Neuronal stem cell (in vitro differentiated cells): Measurements from ENCODE around the gene ASF1A.

Experiments
- DNase-seq: peaks from one replicate; pipeline ENCODE4 v3.0.0-alpha.2; 2013; ENCODE audit warnings: low spot score
- H2AFZ ChIP-seq: one replicate; pipeline ENCODE4 v1.6.1; 2013; ENCODE audit warnings: mild to moderate bottlenecking, low read length, inconsistent platforms
- H2AK5ac ChIP-seq: 2 replicates; pipeline ENCODE4 v1.6.1; 2013; ENCODE audit warnings: low read depth, mild to moderate bottlenecking, inconsistent platforms, low read length, moderate library complexity, mixed read lengths
- H2BK120ac ChIP-seq: 2 replicates; pipeline ENCODE4 v1.6.1; 2013; ENCODE audit warnings: low read depth, mild to moderate bottlenecking, inconsistent platforms, low read length, moderate library complexity, mixed read lengths
- H2BK12ac ChIP-seq: one replicate; pipeline ENCODE4 v1.6.1; 2013; ENCODE audit warnings: low read length, inconsistent platforms
- H2BK15ac ChIP-seq: 2 replicates; pipeline ENCODE4 v1.6.1; 2013; ENCODE audit warnings: mild to moderate bottlenecking, low read length, inconsistent platforms, mixed read lengths
- H2BK5ac ChIP-seq: one replicate; pipeline ENCODE4 v1.6.1; 2013; ENCODE audit warnings: inconsistent platforms, mild to moderate bottlenecking, low read length, moderate library complexity
- H3K14ac ChIP-seq: one replicate; pipeline ENCODE4 v1.6.1; 2013; ENCODE audit warnings: low read length, inconsistent platforms
- H3K18ac ChIP-seq: 2 replicates; pipeline ENCODE4 v1.6.1; 2013; ENCODE audit warnings: low read length, inconsistent platforms
- H3K23ac ChIP-seq: 2 replicates; pipeline ENCODE4 v1.6.1; 2013; ENCODE audit warnings: low read depth, mild to moderate bottlenecking, mixed read lengths, low read length, inconsistent platforms; ENCODE audit not compliant: poor library complexity
- H3K27ac ChIP-seq: replicated peaks from 3 replicates; pipeline ENCODE4 v1.5.1; 2013; ENCODE audit warnings: low read length, inconsistent platforms
- H3K27me3 ChIP-seq, 3 experiments: 2 replicates each; pipeline ENCODE4 v1.6.1; 2013; ENCODE audit warnings: low read length in 3 of 3, mild to moderate bottlenecking in 2 of 3, inconsistent platforms in 1 of 3, low read depth in 1 of 3, mixed read lengths in 1 of 3, moderate library complexity in 1 of 3; ENCODE audit not compliant: control insufficient read depth in 3 of 3, insufficient read depth in 3 of 3
- H3K36me3 ChIP-seq, 2 donors: replicated peaks in 1 of 2; 2 replicates each; pipeline ENCODE4 v1.6.1; 2013; ENCODE audit warnings: low read length in 2 of 2; ENCODE audit not compliant: control insufficient read depth in 2 of 2, insufficient read depth in 2 of 2
- H3K4ac ChIP-seq: 2 replicates; pipeline ENCODE4 v1.6.1; 2013; ENCODE audit warnings: inconsistent platforms, mild to moderate bottlenecking, low read length, moderate library complexity
- H3K4me1 ChIP-seq, 2 donors: 1 replicate in 1 of 2; 2 replicates in 1 of 2; pipeline ENCODE4 v1.6.1; 2013; ENCODE audit warnings: low read length in 2 of 2, low read depth in 1 of 2; ENCODE audit not compliant: control insufficient read depth in 2 of 2, insufficient read depth in 1 of 2
- H3K4me2 ChIP-seq: one replicate; pipeline ENCODE4 v1.6.1; 2013; ENCODE audit warnings: mild to moderate bottlenecking, low read length, inconsistent platforms; ENCODE audit not compliant: insufficient read depth, poor library complexity, severe bottlenecking
- H3K4me3 ChIP-seq, 2 donors: 2 replicates each; pipeline ENCODE4 v1.5.1; 2013; ENCODE audit warnings: low read length in 2 of 2, mild to moderate bottlenecking in 2 of 2, inconsistent platforms in 1 of 2, moderate library complexity in 1 of 2
- H3K79me1 ChIP-seq: one replicate; pipeline ENCODE4 v1.6.1; 2013; ENCODE audit warnings: low read depth, mild to moderate bottlenecking, inconsistent platforms, low read length, moderate library complexity
- H3K9ac ChIP-seq: one replicate; pipeline ENCODE4 v1.6.1; 2013; ENCODE audit warnings: mild to moderate bottlenecking, low read depth, low read length, inconsistent platforms; ENCODE audit not compliant: poor library complexity
- H3K9me3 ChIP-seq, 2 donors: replicated peaks in 1 of 2; 2 replicates each; pipeline versions ENCODE3 to v1.6.1; 2013; ENCODE audit warnings: low read length in 2 of 2, mild to moderate bottlenecking in 2 of 2, inconsistent platforms in 1 of 2, low read depth in 1 of 2, mixed read lengths in 1 of 2, moderate library complexity in 1 of 2; ENCODE audit not compliant: control insufficient read depth in 2 of 2, insufficient read depth in 1 of 2
- H4K8ac ChIP-seq: one replicate; pipeline ENCODE4 v1.6.1; 2013; ENCODE audit warnings: low read depth, mild to moderate bottlenecking, inconsistent platforms, low read length, moderate library complexity
- H4K91ac ChIP-seq: one replicate; pipeline ENCODE4 v1.6.1; 2013; ENCODE audit warnings: low read length, low read depth, mild to moderate bottlenecking, inconsistent platforms; ENCODE audit not compliant: poor library complexity
- WGBS, 2 donors: extraction: QIAGEN DNeasy Blood & Tissue Kit; methylation state at CpG; one replicate each; pipeline ENCODE4 v1.1.7; 2013; ENCODE audit warnings: missing lambda C conversion rate in 2 of 2, mixed read lengths in 1 of 2; ENCODE audit not compliant: insufficient read length in 2 of 2, insufficient replicate concordance in 1 of 2; ENCODE audit errors: extremely low coverage in 2 of 2; 5-methylcytosine and 5-hydroxymethylcytosine counted together

The ASF1A gene

GRCh38 chr6:118896339-118897136 is 2.6 kb downstream of the ASF1A start:
- Histone ChIP-seq H3K36me3 (peaks cover 2 to 58% of the 10 kb centered on the region in 2 donors), H3K4ac (no peak overlapping the region), H2AK5ac (no peak overlapping the region), H3K14ac (no peak overlapping the region), H2BK120ac (no peak overlapping the region), H2BK12ac (no peak overlapping the region), H3K9ac (no peak overlapping the region), H3K23ac (no peak overlapping the region), H3K4me3 (peak overlapping the region in 1 of 2 donors; percentile 91), H4K91ac (no peak overlapping the region), H2BK5ac (no peak overlapping the region), H3K4me2 (no peak overlapping the region), H3K9me3 (no peaks in the 10 kb centered on the region), H3K18ac (no peak overlapping the region), H3K79me1 (no peaks in the 10 kb centered on the region), H2BK15ac (no peak overlapping the region), H4K8ac (no peak overlapping the region), H3K4me1 (peaks cover 11 to 17% of the 10 kb centered on the region in 2 donors), H3K27me3 (no peaks in the 10 kb centered on the region), H2AFZ (no peak overlapping the region), H3K27ac (no peak overlapping the region)
- WGBS, 2 donors = no CpG with 5 or more reads among the region's 5 CpGs
- no peak for DNase-seq

- H3K79me1 ChIP-seq = no peaks in the 10 kb centered on the region
- H3K4me1 ChIP-seq = peaks cover 11 to 17% of the 10 kb centered on the region in 2 donors
- no peak overlapping the region for H3K18ac ChIP-seq
- H3K9ac ChIP-seq = no peak overlapping the region
- H3K23ac ChIP-seq = no peak overlapping the region
- H3K36me3 ChIP-seq = peaks cover 2 to 66% of the 10 kb centered on the region in 2 donors
- H2BK5ac ChIP-seq = no peak overlapping the region
- H3K4ac ChIP-seq = no peak overlapping the region
- H2BK120ac ChIP-seq = no peak overlapping the region
- DNase-seq = no peak
- no peak overlapping the region for H2BK12ac ChIP-seq
- H2BK15ac ChIP-seq = no peak overlapping the region
- no peak overlapping the region for H3K27ac ChIP-seq
- H2AFZ ChIP-seq = no peak overlapping the region
- no peak overlapping the region for H3K4me2 ChIP-seq
- no peak overlapping the region for H3K14ac ChIP-seq
- H4K91ac ChIP-seq = no peak overlapping the region
- H4K8ac ChIP-seq = no peak overlapping the region
- H3K4me3 ChIP-seq = no peak overlapping the region
- H3K9me3 ChIP-seq = no peaks in the 10 kb centered on the region
- no peak overlapping the region for H2AK5ac ChIP-seq
- no peaks in the 10 kb centered on the region for H3K27me3 ChIP-seq
Observed at GRCh38 chr6:118897386-118897785, 3.4 kb downstream of the ASF1A start.

DNA sequence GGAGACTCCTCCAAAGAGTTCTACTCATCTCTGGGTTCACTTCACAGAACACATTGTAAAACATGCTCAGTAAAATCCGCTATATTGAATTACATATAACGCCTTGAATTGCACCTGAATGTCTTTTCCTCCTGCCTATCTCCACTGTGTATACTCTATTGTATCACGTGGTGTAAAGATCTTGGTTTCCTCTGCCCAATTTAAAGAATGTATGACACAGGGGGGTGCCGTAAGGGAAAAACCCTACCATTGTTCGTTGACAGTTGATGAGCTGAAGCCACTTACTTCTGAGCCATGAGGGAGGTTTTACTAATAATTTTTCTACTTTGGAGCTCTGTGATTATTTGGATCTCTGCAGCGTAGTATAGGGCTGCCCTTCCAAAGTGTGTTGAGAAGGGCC is 6.0 kb downstream of the ASF1A start:
- peaks cover 11 to 13% of the 10 kb centered on the region in 2 donors for H3K4me1 ChIP-seq
- no CpG with 5 or more reads among the region's 6 CpGs for WGBS, 2 donors
- no peak overlapping the region for H2AK5ac ChIP-seq
- no peak overlapping the region for H3K23ac ChIP-seq
- H3K79me1 ChIP-seq = no peaks in the 10 kb centered on the region
- H2BK5ac ChIP-seq = no peak overlapping the region
- H3K4me2 ChIP-seq = no peak overlapping the region
- H2AFZ ChIP-seq = no peak overlapping the region
- no peak overlapping the region for H4K8ac ChIP-seq
- DNase-seq = no peak
- H3K14ac ChIP-seq = no peak overlapping the region
- H3K9ac ChIP-seq = no peak overlapping the region
- peaks cover 8 to 91% of the 10 kb centered on the region in 2 donors for H3K36me3 ChIP-seq
- no peaks in the 10 kb centered on the region for H3K27me3 ChIP-seq
- no peak overlapping the region for H3K18ac ChIP-seq
- H2BK12ac ChIP-seq = no peak overlapping the region
- H3K4me3 ChIP-seq = no peak overlapping the region
- H4K91ac ChIP-seq = no peak overlapping the region
- H3K4ac ChIP-seq = no peak overlapping the region
- no peak overlapping the region for H3K27ac ChIP-seq
- H2BK15ac ChIP-seq = no peak overlapping the region
- no peaks in the 10 kb centered on the region for H3K9me3 ChIP-seq
- no peak overlapping the region for H2BK120ac ChIP-seq

DNA sequence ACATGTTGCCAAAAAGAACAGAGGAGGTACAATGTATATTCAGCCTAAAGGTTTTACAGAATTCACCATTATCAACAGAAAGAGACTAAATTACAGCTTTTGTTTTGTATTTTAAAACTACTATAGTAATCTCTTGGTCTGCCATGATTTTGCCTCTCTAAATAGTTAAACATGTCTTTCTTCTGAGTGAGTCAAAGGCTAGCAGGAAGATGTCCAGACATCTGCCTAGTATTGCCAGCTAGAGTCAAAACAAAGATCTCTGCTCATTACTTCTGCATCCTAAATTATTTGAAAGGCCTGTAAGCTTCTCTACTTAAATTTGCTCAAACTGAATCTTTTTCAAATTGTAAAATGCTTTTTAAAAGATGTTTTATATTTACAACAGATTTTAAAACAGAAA is 8.8 kb downstream of the ASF1A start:
- H2BK5ac ChIP-seq = no peak overlapping the region
- H3K79me1 ChIP-seq = no peaks in the 10 kb centered on the region
- no peak overlapping the region for H3K4me3 ChIP-seq
- H3K9ac ChIP-seq = no peak overlapping the region
- no peaks in the 10 kb centered on the region for H3K9me3 ChIP-seq
- no peak overlapping the region for H4K8ac ChIP-seq
- DNase-seq = no peak
- no peak overlapping the region for H3K4me2 ChIP-seq
- H3K4me1 ChIP-seq = peaks cover 8 to 13% of the 10 kb centered on the region in 2 donors
- H3K23ac ChIP-seq = no peak overlapping the region
- H3K18ac ChIP-seq = no peak overlapping the region
- no peak overlapping the region for H2BK120ac ChIP-seq
- no peak overlapping the region for H3K4ac ChIP-seq
- no peak overlapping the region for H3K14ac ChIP-seq
- H3K27me3 ChIP-seq = no peaks in the 10 kb centered on the region
- no peak overlapping the region for H2AFZ ChIP-seq
- no peak overlapping the region for H2BK12ac ChIP-seq
- H4K91ac ChIP-seq = no peak overlapping the region
- H2AK5ac ChIP-seq = no peak overlapping the region
- H2BK15ac ChIP-seq = no peak overlapping the region
- no peak overlapping the region for H3K27ac ChIP-seq
- H3K36me3 ChIP-seq = peaks cover 14 to 98% of the 10 kb centered on the region in 2 donors
